ENCODE measurements around the gene TEX48.
A peak's percentile ranks its signal among the peaks of the same experiment; 100 is the strongest.

The TEX48 gene

GRCh38 chr9:114691956-114692295, 9.9 kb upstream of the TEX48 start:
- DNase-seq: no peak

- no peak for DNase-seq
Measured at GRCh38 chr9:114691046-114691955, 9.3 kb upstream of the TEX48 start.

GRCh38 chr9:114690308-114690707, 8.3 kb upstream of the TEX48 start:
- DNase-seq: no peak

GRCh38 chr9:114689813-114690212, 7.8 kb upstream of the TEX48 start:
- DNase-seq: no peak

- DNase-seq: no peak
Measured at GRCh38 chr9:114688909-114689610, 7.1 kb upstream of the TEX48 start.

- DNase-seq: no peak
Measured at GRCh38 chr9:114688379-114688778, 6.4 kb upstream of the TEX48 start.

- DNase-seq: no peak
Measured at GRCh38 chr9:114687034-114687433, 5.0 kb upstream of the TEX48 start.

GRCh38 chr9:114685951-114686350, 4.0 kb upstream of the TEX48 start:
- DNase-seq: no peak

GRCh38 chr9:114684036-114684435, 2.0 kb upstream of the TEX48 start:
- no peak for DNase-seq

GRCh38 chr9:114682846-114683245, 854 bp upstream of the TEX48 start:
- DNase-seq: no peak

GRCh38 chr9:114680259-114681001, 1.6 kb downstream of the TEX48 start:
- no peak for DNase-seq

GRCh38 chr9:114678795-114679194, 3.2 kb downstream of the TEX48 start:
- no peak for DNase-seq

GRCh38 chr9:114678130-114678529, 3.9 kb downstream of the TEX48 start:
- DNase-seq: no peak

- peak; percentile 25 to 80 for DNase-seq
Measured at GRCh38 chr9:114677418-114677817, 4.6 kb downstream of the TEX48 start.

- no peak for DNase-seq
Measured at GRCh38 chr9:114676901-114677300, 5.1 kb downstream of the TEX48 start.

- DNase-seq: no peak
Measured at GRCh38 chr9:114674798-114675540, 7.0 kb downstream of the TEX48 start.

- DNase-seq: no peak
Measured at GRCh38 chr9:114674076-114674797, 7.8 kb downstream of the TEX48 start.

GRCh38 chr9:114671605-114672004, 10.4 kb downstream of the TEX48 start:
- no peak for DNase-seq

GRCh38 chr9:114669961-114670360, 12.0 kb downstream of the TEX48 start:
- DNase-seq: no peak

- no peak for DNase-seq
Measured at GRCh38 chr9:114668146-114668545, 13.8 kb downstream of the TEX48 start.

GRCh38 chr9:114666851-114667250, 15.1 kb downstream of the TEX48 start:
- no peak for DNase-seq

- DNase-seq: no peak
Measured at GRCh38 chr9:114666401-114666800, 15.6 kb downstream of the TEX48 start.
